ENCODE measurements around the gene HYCC2. TPM values are rescaled to one million over a fixed set of nuclear protein-coding genes. Genes with fewer than 3 reads are reported as not detected.

The HYCC2 gene
- total RNA-seq, 1 donor from 2014 or later, result 14.2 TPM

GRCh38 chr2:201021914-201022313, 49.6 kb downstream of the HYCC2 start:
- intact Hi-C loops (cut with DNase I), result no loop called here
- DNase-seq (ENCODE audit: low spot score), result no peak

Other genes starting within 250 kb of the HYCC2 start
- 58.3 TPM for gene CLK1, start 207.0 kb downstream of the HYCC2 start, total RNA-seq
- gene PPIL3, start 182.6 kb downstream of the HYCC2 start, total RNA-seq, result 19.4 TPM
- gene NIF3L1, start 182.3 kb downstream of the HYCC2 start, total RNA-seq, result 19.1 TPM
- 24.9 TPM for gene ORC2, start 108.0 kb downstream of the HYCC2 start, total RNA-seq
- gene NDUFB3, start 330 bp upstream of the HYCC2 start, total RNA-seq, result 278 TPM
- 193 TPM for gene CFLAR, start 44.5 kb upstream of the HYCC2 start, total RNA-seq
- 5.0 TPM for gene CASP10, start 111.5 kb upstream of the HYCC2 start, total RNA-seq
- 4.5 TPM for gene CASP8, start 188.9 kb upstream of the HYCC2 start, total RNA-seq

Measured in cardiac septum (tissue), 1 donor.